CD8-positive, alpha-beta memory T cell (primary cell): ENCODE measurements around the gene ARIH1. TPM values are rescaled to one million over a fixed set of nuclear protein-coding genes. Genes with fewer than 3 reads are reported as not detected.

Experiments
- CTCF ChIA-PET: fragments of 350-600 bp; sonication (Branson Sonifier 250); formaldehyde crosslinking; loops from one replicate; lab custom pipeline; 2021; ENCODE audit warnings: antibody characterized with exemption; lab: Charles Lee
- POLR2A ChIA-PET: fragments of 350-600 bp; sonication (Branson Sonifier 250); formaldehyde crosslinking; loops from one replicate; lab custom pipeline; 2021; ENCODE audit warnings: antibody characterized with exemption; lab: Charles Lee
- DNase-seq, 5 donors: peaks; one replicate each; pipeline versions ENCODE4 v3.0.0 to v3.0.0-alpha.2; 2020 to 2022; ENCODE audit warnings: mixed read lengths in 1 of 5
- H3K27ac ChIP-seq: one replicate; pipeline ENCODE4 v1.7.0; 2013; ENCODE audit warnings: low read depth, mild to moderate bottlenecking, low read length, moderate library complexity
- H3K27me3 ChIP-seq: 2 replicates; pipeline ENCODE4 v1.7.0; 2013; ENCODE audit warnings: low read length, mild to moderate bottlenecking; ENCODE audit not compliant: insufficient read depth, poor library complexity, severe bottlenecking
- H3K36me3 ChIP-seq: 2 replicates; pipeline ENCODE4 v1.7.0; 2013; ENCODE audit warnings: mild to moderate bottlenecking, low read length, moderate library complexity; ENCODE audit not compliant: insufficient read depth
- H3K4me1 ChIP-seq: 2 replicates; pipeline ENCODE4 v1.7.0; 2013; ENCODE audit warnings: mild to moderate bottlenecking, low read length, moderate library complexity; ENCODE audit not compliant: insufficient read depth
- H3K4me3 ChIP-seq: 2 replicates; pipeline ENCODE4 v1.7.0; 2013; ENCODE audit warnings: mild to moderate bottlenecking, low read length
- H3K9me3 ChIP-seq: 2 replicates; pipeline ENCODE4 v1.7.0; 2013; ENCODE audit warnings: mild to moderate bottlenecking, low read length
- H3K27ac Mint-ChIP-seq, 8 donors: one replicate each; pipeline ENCODE4 v1.8.0; 2020 to 2021; ENCODE audit warnings: mixed read lengths in 8 of 8, mild to moderate bottlenecking in 6 of 8, inconsistent platforms in 3 of 8, moderate library complexity in 3 of 8
- H3K27me3 Mint-ChIP-seq, 2 donors: one replicate each; pipeline ENCODE4 v1.8.0; 2020 to 2021; ENCODE audit warnings: mixed read lengths in 2 of 2, mild to moderate bottlenecking in 1 of 2, moderate library complexity in 1 of 2
- H3K36me3 Mint-ChIP-seq, 3 donors: one replicate each; pipeline ENCODE4 v1.8.0; 2020 to 2021; ENCODE audit warnings: mixed read lengths in 3 of 3, inconsistent platforms in 1 of 3, mild to moderate bottlenecking in 1 of 3
- H3K4me1 Mint-ChIP-seq, 3 donors: one replicate each; pipeline ENCODE4 v1.8.0; 2020 to 2021; ENCODE audit warnings: mixed read lengths in 3 of 3, inconsistent platforms in 1 of 3, mild to moderate bottlenecking in 1 of 3
- H3K4me3 Mint-ChIP-seq, 7 donors: one replicate each; pipeline ENCODE4 v1.8.0; 2020 to 2021; ENCODE audit warnings: mixed read lengths in 7 of 7, mild to moderate bottlenecking in 6 of 7, moderate library complexity in 4 of 7, inconsistent platforms in 2 of 7
- H3K9me3 Mint-ChIP-seq, 5 donors: one replicate each; pipeline ENCODE4 v1.8.0; 2020 to 2022; ENCODE audit warnings: mixed read lengths in 5 of 5, mild to moderate bottlenecking in 3 of 5, moderate library complexity in 2 of 5, inconsistent platforms in 1 of 5
- polyA plus RNA-seq: library from polyadenylated mRNA; unstranded; fragments of 300-500 nt; fragmentation: Illumina TruSeq; gene quantifications from one replicate; pipeline ENCODE4 v1.2.3, GENCODE V29; 2021
- total RNA-seq, 2 experiments: library from RNA; stranded (reverse); gene quantifications; one replicate each; pipeline ENCODE4 v1.2.3, GENCODE V29; 2021

ARIH1 gene
- total and polyA plus RNA-seq, 3 experiments from 2014 or later, result 24.3 to 164 (median 153) TPM

DNA sequence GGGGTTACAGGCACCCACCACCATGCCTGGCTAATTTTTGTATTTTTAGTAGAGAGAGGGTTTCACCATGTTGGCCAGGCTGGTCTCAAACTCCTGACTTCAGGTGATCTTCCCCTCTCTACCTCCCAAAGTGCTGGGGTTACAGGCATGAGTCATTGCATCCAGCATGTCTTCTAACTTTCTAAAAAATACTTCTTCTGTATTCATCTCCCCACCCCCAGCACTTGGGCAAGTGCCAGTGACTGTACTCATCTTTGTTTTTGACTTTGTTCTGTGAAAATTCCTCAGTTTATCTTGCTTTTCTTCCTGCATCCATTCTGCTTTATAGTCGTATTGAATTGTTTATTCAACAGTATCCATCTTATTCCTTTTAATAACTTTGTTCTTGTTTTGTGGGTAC is 47.6 kb downstream of the ARIH1 start:
- CTCF ChIA-PET, result no interaction called here
- H3K36me3 Mint-ChIP-seq, result peaks cover 4 to 38% (median 8%) of the 10 kb centered on the region in 3 donors
- peaks cover 24 to 33% (median 30%) of the 10 kb centered on the region in 3 donors for H3K4me1 Mint-ChIP-seq

DNA sequence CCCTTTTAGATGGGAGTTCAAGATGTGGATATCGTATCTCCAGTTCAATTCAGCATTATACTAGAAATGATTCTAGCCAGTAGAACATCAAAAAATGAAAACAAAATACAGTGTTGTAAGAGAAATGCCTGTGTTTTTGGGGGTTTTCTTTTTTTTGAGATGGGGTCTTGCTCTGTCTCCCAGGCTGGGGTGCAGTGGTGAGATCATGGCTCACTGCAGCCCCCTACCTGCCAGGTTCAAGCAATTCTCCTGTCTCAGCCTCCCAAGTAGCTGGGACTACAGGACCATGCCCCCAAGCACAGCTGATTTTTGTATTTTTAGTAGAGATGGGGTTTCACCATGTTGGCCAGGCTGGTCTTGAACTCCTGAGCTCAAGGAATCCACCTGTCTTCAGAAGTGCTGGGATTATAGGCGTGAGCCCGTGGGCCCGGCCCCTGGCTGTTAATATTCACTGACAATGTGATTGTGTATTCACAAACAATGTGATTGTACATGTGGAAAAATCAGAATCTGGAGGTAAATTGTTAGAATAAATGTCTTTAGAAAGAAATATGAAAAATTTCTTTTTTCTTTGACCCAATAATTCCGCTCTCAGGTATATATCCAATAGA is 59.0 kb downstream of the ARIH1 start:
- no peaks in the 10 kb centered on the region for H3K9me3 ChIP-seq
- ChIA-PET POLR2A (no interaction called here), CTCF (interaction anchor here (0.9 to 3.4 kb wide), 4 partner anchors 38 to 307 kb away, joined by 3 to 15 read pairs (median 4); no protein-coding TSS in a partner anchor)
- H3K9me3 Mint-ChIP-seq, result no peaks in the 10 kb centered on the region
- H3K36me3 ChIP-seq, result no peaks in the 10 kb centered on the region
- no peak overlapping the region for H3K4me3 ChIP-seq
- H3K4me3 Mint-ChIP-seq, result no peak overlapping the region
- peak in 2 of 5 donors; percentile 21 to 25 for DNase-seq
- no peaks in the 10 kb centered on the region for H3K27me3 Mint-ChIP-seq
- H3K27ac Mint-ChIP-seq, result peak overlapping the region in 3 of 8 donors; percentile 41 to 66 (median 57)
- H3K27ac ChIP-seq, result no peak overlapping the region
- peaks cover 0 to 9% (median 0%) of the 10 kb centered on the region in 3 donors for H3K36me3 Mint-ChIP-seq
- H3K27me3 ChIP-seq, result no peaks in the 10 kb centered on the region
- peaks cover 34% of the 10 kb centered on the region for H3K4me1 ChIP-seq
- H3K4me1 Mint-ChIP-seq, result peaks cover 44 to 79% (median 78%) of the 10 kb centered on the region in 3 donors

More for the DNA sequence above, 47.6 kb downstream of the ARIH1 start:
- Mint-ChIP-seq H3K4me3 (no peak overlapping the region), H3K27ac (peak overlapping the region in 1 of 8 donors; percentile 51), H3K27me3 (no peaks in the 10 kb centered on the region), H3K9me3 (no peaks in the 10 kb centered on the region)
- Histone ChIP-seq H3K4me3 (no peak overlapping the region), H3K36me3 (no peaks in the 10 kb centered on the region), H3K9me3 (no peaks in the 10 kb centered on the region), H3K27me3 (no peaks in the 10 kb centered on the region), H3K4me1 (no peaks in the 10 kb centered on the region), H3K27ac (no peak overlapping the region)
- POLR2A ChIA-PET, result no interaction called here
- DNase-seq, result no peak

DNA sequence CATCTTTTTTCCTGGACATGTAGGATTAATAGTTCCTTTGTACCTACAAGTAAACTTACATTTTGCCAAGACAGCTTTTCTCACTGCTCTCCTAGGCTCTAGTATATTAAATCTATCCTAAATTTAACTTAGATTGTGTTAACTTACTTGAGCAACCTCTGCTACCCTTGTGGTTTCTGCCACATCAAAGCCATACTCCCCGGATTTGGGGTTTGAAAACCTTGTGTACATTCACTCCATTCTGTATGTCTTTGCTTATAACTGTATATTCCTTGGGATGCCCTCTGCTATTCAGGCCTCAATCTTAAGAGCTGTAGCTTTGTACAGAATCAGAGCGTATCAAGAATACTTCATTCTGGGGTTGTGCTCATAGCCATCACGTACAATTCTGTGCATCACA is 60.4 kb downstream of the ARIH1 start:
- Mint-ChIP-seq H3K9me3 (peaks cover 0 to 3% (median 0%) of the 10 kb centered on the region in 5 donors), H3K4me3 (peak overlapping the region in 5 of 7 donors; percentile 1 to 32 (median 16)), H3K36me3 (peaks cover 5 to 9% (median 6%) of the 10 kb centered on the region in 3 donors), H3K27me3 (no peaks in the 10 kb centered on the region), H3K4me1 (peaks cover 46 to 85% (median 80%) of the 10 kb centered on the region in 3 donors), H3K27ac (peak overlapping the region in 3 of 8 donors; percentile 11 to 41 (median 31))
- H3K4me3 ChIP-seq, result no peak overlapping the region
- H3K9me3 ChIP-seq, result no peaks in the 10 kb centered on the region
- DNase-seq, result peak; percentile 13 to 66 (median 46)
- ChIA-PET POLR2A (no interaction called here), CTCF (interaction anchor here (2.1 to 3.4 kb wide), 2 partner anchors 39 to 222 kb away, joined by 5 to 15 read pairs; no protein-coding TSS in a partner anchor)
- H3K27ac ChIP-seq, result no peak overlapping the region
- no peaks in the 10 kb centered on the region for H3K27me3 ChIP-seq
- peaks cover 34% of the 10 kb centered on the region for H3K4me1 ChIP-seq
- no peaks in the 10 kb centered on the region for H3K36me3 ChIP-seq

DNA sequence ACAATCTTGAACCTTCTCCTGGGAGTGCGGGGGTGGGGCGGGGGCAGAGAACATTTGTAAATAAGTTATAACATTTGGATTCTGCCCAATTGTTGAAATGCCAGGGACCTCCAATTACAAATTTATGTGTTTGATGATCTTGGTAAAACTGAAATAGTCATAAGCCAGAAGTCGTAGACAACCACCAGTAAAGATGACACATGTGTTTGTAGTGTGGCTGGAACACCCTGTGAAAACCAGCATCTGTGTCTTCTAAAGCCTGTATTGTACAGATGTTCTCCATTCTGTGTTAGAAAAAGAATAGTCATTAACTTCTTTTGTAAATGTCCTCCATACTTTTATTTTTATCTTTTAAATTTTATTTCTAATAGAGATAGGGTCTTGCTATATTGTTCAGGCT is 61.8 kb downstream of the ARIH1 start:
- peak overlapping the region in 1 of 8 donors; percentile 23 for H3K27ac Mint-ChIP-seq
- no peaks in the 10 kb centered on the region for H3K27me3 Mint-ChIP-seq
- no peak overlapping the region for H3K4me3 Mint-ChIP-seq
- Histone ChIP-seq H3K27ac (no peak overlapping the region), H3K9me3 (peaks cover 5% of the 10 kb centered on the region), H3K27me3 (no peaks in the 10 kb centered on the region), H3K36me3 (no peaks in the 10 kb centered on the region), H3K4me3 (no peak overlapping the region), H3K4me1 (peaks cover 34% of the 10 kb centered on the region)
- H3K4me1 Mint-ChIP-seq, result peaks cover 45 to 78% (median 74%) of the 10 kb centered on the region in 3 donors
- peaks cover 12 to 14% (median 13%) of the 10 kb centered on the region in 3 donors for H3K36me3 Mint-ChIP-seq
- H3K9me3 Mint-ChIP-seq, result peaks cover 0 to 13% (median 2%) of the 10 kb centered on the region in 5 donors
- DNase-seq, result no peak
- ChIA-PET CTCF (no interaction called here), POLR2A (no interaction called here)

DNA sequence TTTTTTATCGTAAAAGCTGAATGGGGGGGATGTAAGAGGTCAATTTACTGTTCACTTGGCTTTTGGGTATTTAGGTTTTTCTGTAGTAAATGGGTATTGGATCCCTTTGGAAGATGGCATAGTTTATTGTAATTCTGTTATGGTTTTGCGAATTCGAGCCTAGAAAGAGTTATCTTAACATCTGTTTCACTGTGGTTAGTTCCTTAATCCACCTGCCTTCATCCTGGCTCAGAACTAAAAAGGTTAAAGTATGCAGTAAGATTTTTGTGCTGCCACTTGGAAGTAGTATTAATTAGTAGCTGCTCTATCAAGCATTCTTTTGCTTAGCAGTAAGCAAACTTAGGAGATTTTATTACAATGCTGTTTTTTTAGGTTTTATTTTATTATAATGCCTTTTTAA is 62.4 kb downstream of the ARIH1 start:
- Mint-ChIP-seq H3K27ac (peak overlapping the region in 1 of 8 donors; percentile 4), H3K36me3 (peaks cover 12 to 18% (median 16%) of the 10 kb centered on the region in 3 donors), H3K27me3 (no peaks in the 10 kb centered on the region), H3K4me3 (no peak overlapping the region), H3K9me3 (peaks cover 0 to 15% (median 2%) of the 10 kb centered on the region in 5 donors), H3K4me1 (peaks cover 47 to 84% (median 79%) of the 10 kb centered on the region in 3 donors)
- Histone ChIP-seq H3K4me3 (no peak overlapping the region), H3K9me3 (peaks cover 5% of the 10 kb centered on the region), H3K27ac (no peak overlapping the region), H3K4me1 (peaks cover 34% of the 10 kb centered on the region), H3K36me3 (no peaks in the 10 kb centered on the region), H3K27me3 (no peaks in the 10 kb centered on the region)
- ChIA-PET POLR2A (no interaction called here), CTCF (no interaction called here)
- no peak for DNase-seq

DNA sequence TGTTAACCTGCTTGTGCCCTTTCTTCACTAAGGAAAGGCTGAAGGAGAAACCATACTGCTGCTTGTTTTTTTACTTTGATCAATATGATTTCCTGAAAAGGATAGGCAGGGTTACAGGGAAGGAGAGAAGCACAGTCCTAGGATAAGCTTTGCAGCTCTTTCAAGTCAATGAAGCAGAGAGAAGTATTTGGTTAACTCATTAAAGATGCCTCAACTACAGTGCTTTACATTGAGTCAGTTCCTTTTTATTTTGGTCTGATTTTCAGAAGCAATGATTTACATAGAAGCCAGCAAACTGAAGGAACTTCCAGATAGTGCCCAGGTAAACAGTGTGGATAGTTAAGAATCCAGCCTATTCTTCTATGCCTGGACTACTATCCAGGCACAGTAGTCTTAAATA is 64.8 kb downstream of the ARIH1 start:
- peak overlapping the region in 1 of 8 donors; percentile 0 for H3K27ac Mint-ChIP-seq
- POLR2A ChIA-PET, result no interaction called here
- H3K27me3 Mint-ChIP-seq, result no peaks in the 10 kb centered on the region

DNA sequence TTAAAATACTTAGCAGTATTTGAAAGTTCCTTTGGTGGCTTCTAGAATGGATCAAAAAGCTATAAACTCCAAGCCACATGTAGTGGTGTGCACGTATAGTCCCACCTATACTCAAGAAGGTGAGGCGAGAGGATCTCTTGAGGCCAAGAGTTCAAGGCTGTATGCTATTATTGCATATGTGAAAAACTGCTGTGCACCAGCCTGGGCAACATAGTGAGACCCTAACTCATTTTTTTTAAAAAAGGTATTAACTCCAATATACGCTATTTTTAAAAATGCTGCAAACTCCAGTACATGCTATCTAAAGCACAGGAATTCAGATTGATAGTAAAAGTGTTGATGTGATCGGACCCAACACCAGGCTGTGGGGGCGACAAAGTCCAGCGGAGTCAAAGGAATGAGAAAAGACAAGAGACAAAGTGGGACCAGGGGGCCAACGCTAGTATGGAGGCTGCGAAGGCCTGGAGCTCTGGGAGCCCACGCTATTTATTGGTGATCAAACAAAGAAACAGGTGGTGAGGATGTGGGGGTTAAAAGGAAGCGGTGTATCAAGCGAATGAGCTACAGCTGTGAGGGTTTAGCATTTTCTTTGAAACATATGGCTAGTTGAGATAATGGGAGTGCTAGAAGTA is 66.6 kb downstream of the ARIH1 start:
- Mint-ChIP-seq H3K9me3 (peaks cover 0 to 15% (median 2%) of the 10 kb centered on the region in 5 donors), H3K4me3 (no peak overlapping the region), H3K27me3 (no peaks in the 10 kb centered on the region), H3K4me1 (peaks cover 42 to 66% (median 65%) of the 10 kb centered on the region in 3 donors), H3K27ac (peak overlapping the region in 1 of 8 donors; percentile 62), H3K36me3 (peaks cover 16 to 27% (median 18%) of the 10 kb centered on the region in 3 donors)
- no peak for DNase-seq
- H3K27ac ChIP-seq, result no peak overlapping the region
- H3K27me3 ChIP-seq, result no peaks in the 10 kb centered on the region
- H3K4me3 ChIP-seq, result no peak overlapping the region
- POLR2A ChIA-PET, result interaction anchor here (0.6 kb wide), 1 partner anchor 46 kb away, joined by 3 read pairs; no protein-coding TSS in a partner anchor
- no peaks in the 10 kb centered on the region for H3K36me3 ChIP-seq
- H3K9me3 ChIP-seq, result peaks cover 5% of the 10 kb centered on the region
- H3K4me1 ChIP-seq, result peaks cover 10% of the 10 kb centered on the region
- CTCF ChIA-PET, result no interaction called here

More for the DNA sequence above, 64.8 kb downstream of the ARIH1 start:
- peaks cover 0 to 15% (median 2%) of the 10 kb centered on the region in 5 donors for H3K9me3 Mint-ChIP-seq
- CTCF ChIA-PET, result interaction anchor here (1.0 kb wide), 1 partner anchor 9 kb away, joined by 3 read pairs; no protein-coding TSS in a partner anchor
- peaks cover 12 to 18% (median 16%) of the 10 kb centered on the region in 3 donors for H3K36me3 Mint-ChIP-seq
- Histone ChIP-seq H3K9me3 (peaks cover 5% of the 10 kb centered on the region), H3K27me3 (no peaks in the 10 kb centered on the region), H3K27ac (no peak overlapping the region), H3K4me3 (no peak overlapping the region), H3K4me1 (peaks cover 25% of the 10 kb centered on the region), H3K36me3 (no peaks in the 10 kb centered on the region)
- no peak overlapping the region for H3K4me3 Mint-ChIP-seq
- no peak for DNase-seq
- H3K4me1 Mint-ChIP-seq, result peaks cover 48 to 73% (median 72%) of the 10 kb centered on the region in 3 donors
